Large intestine (tissue), 3 donors: ENCODE data around the gene CUL9. TPM values are rescaled to one million over a fixed set of nuclear protein-coding genes. Genes with fewer than 3 reads are reported as not detected.

Experiments
- DNase-seq, 2 donors: peaks; one replicate each; pipeline versions ENCODE4 v3.0.0 to v3.0.0-alpha.2; 2013
- H3K27ac ChIP-seq: one replicate; pipeline ENCODE4 v1.5.1; 2013; ENCODE audit warnings: low read length
- H3K27me3 ChIP-seq: 2 replicates; pipeline ENCODE4 v1.6.1; 2013; ENCODE audit warnings: low read length; ENCODE audit not compliant: control insufficient read depth, insufficient read depth
- H3K36me3 ChIP-seq: 2 replicates; pipeline ENCODE4 v1.6.1; 2013; ENCODE audit warnings: low read length; ENCODE audit not compliant: control insufficient read depth, insufficient read depth
- H3K4me1 ChIP-seq: one replicate; pipeline ENCODE4 v1.6.1; 2013; ENCODE audit warnings: low read length; ENCODE audit not compliant: control insufficient read depth, insufficient read depth
- H3K4me3 ChIP-seq: one replicate; pipeline ENCODE4 v1.5.1; 2013; ENCODE audit warnings: low read length
- H3K9me3 ChIP-seq: one replicate; pipeline ENCODE4 v1.6.1; 2013; ENCODE audit warnings: mild to moderate bottlenecking, low read depth, low read length, moderate library complexity; ENCODE audit not compliant: control insufficient read depth
- WGBS: methylation state at CpG from one replicate; pipeline ENCODE4 v1.1.5; 2013; ENCODE audit warnings: low lambda C conversion rate; ENCODE audit not compliant: insufficient coverage; 5-methylcytosine and 5-hydroxymethylcytosine counted together
- polyA plus RNA-seq: library from polyadenylated mRNA; unstranded; fragments of 120-200 nt; gene quantifications from one replicate; pipeline ENCODE4 v1.2.1, GENCODE V29; 2013

Gene CUL9
- polyA plus RNA-seq, 1 donor = 42.5 TPM

DNA sequence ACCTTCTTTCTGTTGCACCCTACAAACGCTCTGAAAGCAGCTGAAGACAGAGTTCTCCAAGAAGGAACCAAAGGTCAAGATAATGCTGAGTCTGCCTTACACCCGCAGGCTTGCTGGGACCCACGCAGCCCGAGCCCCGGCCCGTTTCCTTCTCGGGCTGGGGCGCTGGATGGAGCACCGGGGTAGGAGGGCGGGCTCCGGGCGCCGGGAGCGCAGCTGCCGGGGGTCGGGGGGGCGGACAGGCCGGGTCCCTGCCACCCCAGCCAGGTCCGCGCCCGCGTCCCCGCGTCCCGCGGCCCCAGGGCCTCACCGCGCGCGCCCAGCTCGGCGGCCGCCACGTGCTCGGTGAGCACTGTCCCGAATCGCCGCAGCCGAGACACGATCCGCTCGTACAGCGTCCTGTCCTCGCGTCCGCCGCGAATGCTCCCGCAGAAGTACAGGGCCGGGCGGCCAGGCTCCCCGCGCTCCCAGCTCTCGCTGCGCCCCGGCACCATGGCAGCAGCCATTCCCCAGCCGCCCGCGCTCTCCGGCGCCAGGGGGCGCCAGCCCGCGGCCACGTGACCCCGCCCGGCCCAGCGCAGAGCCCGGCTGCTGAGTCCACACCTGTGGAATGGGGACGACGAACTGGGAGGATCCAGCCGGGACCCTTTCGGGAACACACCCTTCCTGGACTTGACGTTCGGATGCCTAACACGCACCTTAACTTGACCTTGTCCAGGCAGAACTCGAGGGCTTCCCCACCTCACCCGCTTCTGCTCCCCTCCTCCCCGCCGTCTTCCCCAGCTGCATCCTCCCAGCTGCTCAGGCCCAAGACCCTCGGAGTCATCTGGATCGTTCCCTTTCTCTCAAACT is 47.2 kb downstream of the CUL9 start, which contains the start of gene DNPH1:
TSS of gene DNPH1 (minus strand) at position 531 of the 852 bp plus-strand sequence. CDS start at position 506, 25 bp downstream.
- H3K9me3 ChIP-seq = no peaks in the 10 kb centered on the region
- H3K4me3 ChIP-seq = peak within 1 kb of the TSS; percentile 41
- peaks cover 16% of the 10 kb centered on the region for H3K36me3 ChIP-seq
- H3K27ac ChIP-seq = peak within 1 kb of the TSS; percentile 47
- no peaks in the 10 kb centered on the region for H3K27me3 ChIP-seq
- WGBS = no CpG with 5 or more reads among the region's 82 CpGs
- peaks cover 2% of the 10 kb centered on the region for H3K4me1 ChIP-seq
- DNase-seq = peak; percentile 67 to 89

DNA sequence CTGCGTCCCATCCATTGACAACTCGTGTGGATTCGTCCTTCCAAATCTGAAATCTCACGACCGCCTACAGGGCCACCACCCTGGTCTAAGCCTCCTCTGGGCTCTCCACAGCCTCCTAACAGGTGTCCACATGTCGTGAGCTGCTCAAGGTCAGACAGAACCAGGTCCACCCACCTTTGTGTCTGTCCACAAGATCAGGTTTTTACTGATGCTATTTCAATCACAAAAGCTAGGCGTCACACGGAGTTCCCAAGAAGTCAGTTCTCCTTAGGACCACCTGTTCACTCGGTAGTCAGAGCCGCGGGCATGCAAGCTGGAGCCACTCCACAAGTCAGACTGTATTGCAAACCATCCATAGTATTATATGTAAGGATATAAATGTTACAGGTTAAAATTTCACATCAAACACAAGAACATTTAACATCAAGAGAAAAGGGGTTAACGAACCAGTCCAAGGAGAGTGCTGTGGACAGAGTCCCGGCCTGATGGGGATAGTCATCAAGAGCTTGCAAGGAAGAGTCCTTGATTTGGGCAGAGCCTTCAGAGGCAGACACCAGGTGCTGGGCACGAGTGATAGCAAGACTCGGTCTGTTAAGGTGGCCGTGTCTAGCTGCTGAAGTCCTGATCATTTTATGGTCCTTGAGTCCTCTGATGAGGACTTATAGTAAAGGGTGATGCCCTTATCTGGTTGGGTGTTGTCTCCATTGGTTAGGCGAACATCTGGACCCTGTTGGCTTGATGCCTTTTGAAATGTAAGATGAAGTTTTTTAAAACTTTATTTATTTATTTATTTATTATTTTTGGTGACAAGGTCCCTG is 48.0 kb downstream of the CUL9 start:
- no peak overlapping the region for H3K27ac ChIP-seq
- no peak overlapping the region for H3K4me3 ChIP-seq
- WGBS = no CpG with 5 or more reads among the region's 17 CpGs
- no peak for DNase-seq
- peaks cover 14% of the 10 kb centered on the region for H3K36me3 ChIP-seq
- no peaks in the 10 kb centered on the region for H3K27me3 ChIP-seq
- H3K9me3 ChIP-seq = no peaks in the 10 kb centered on the region
- H3K4me1 ChIP-seq = peaks cover 2% of the 10 kb centered on the region

DNA sequence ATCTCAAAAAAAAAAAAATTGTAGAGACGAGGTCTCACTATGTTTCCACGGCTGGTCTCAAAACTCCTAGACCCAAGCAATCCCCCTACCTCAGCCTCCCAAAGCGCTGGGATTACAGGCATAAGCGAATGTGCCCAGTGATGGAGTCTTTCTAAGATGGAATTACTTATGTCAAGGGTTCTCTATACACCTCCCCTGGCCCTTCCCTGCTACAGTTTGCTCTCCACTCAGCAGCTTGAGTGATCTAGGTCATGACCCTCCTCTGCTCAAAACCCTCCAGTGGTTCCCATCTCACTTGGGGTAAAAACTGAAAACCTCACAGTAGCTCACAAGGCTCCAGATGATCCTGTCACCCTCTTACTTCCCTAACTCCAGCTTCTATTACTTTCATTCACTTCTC is 49.1 kb downstream of the CUL9 start:
- Histone ChIP-seq H3K4me1 (peaks cover 2% of the 10 kb centered on the region), H3K9me3 (no peaks in the 10 kb centered on the region), H3K4me3 (no peak overlapping the region), H3K27ac (no peak overlapping the region), H3K27me3 (no peaks in the 10 kb centered on the region), H3K36me3 (peaks cover 5% of the 10 kb centered on the region)
- no peak for DNase-seq
- WGBS = no CpG with 5 or more reads among the region's 4 CpGs

DNA sequence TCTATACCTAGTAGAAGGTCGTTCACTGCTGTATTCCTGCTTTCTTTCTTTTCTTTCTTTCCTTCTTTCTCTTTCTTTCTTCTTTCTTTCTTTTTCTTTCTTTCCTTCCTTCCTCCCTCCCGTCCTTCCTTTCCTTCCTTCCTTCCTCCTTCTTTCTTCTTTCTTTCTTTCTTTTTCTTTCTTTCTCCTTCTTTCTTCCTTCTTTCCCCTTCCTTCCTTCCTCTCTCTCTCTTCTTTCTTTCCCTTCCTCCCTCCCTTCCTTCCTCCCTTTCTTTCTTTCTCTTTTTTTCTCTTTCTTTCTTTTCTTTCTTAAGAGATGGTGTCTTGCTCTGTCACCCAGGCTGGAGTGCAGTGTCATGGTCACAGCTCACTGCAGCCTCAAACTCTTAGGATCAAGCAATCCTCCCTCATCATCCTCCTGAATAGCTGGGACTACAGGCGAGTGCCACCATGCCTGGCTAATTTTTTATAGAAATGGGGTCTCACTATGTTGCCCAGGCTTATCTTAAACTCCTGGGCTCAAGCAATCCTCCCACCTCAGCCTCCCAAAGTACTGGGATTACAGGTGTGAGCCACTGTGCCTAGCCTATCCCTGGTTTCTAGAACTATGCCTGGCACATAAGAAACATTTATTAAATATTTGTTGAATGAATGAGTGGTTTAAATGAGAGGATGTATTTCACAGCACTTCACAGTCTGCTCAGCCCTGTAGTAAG is 49.9 kb downstream of the CUL9 start:
- Histone ChIP-seq H3K4me1 (peaks cover 2% of the 10 kb centered on the region), H3K9me3 (no peaks in the 10 kb centered on the region), H3K36me3 (no peaks in the 10 kb centered on the region), H3K27me3 (no peaks in the 10 kb centered on the region), H3K4me3 (no peak overlapping the region), H3K27ac (no peak overlapping the region)
- DNase-seq = no peak
- WGBS = 88% methylated on average over 2 of the region's 3 CpGs

DNA sequence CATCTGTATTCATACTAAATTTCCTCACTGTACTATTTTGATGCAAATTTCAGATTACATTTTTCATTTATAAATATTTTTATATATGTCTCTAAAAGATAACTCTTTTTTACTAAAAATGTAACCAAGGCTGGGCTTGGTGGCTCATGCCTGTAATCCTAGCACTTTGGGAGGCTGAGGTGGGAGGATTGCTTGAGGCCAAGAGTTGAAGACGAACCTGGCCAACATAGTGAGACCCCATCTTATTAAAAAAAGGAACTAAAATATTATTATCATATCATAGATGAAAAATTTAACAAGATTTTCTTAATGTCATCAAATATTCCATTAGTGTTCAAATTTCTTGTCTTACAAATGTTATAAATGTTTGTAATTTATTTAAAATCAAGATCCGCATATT is 53.8 kb downstream of the CUL9 start:
- Histone ChIP-seq H3K36me3 (no peaks in the 10 kb centered on the region), H3K4me1 (no peaks in the 10 kb centered on the region), H3K27me3 (peaks cover 8% of the 10 kb centered on the region), H3K4me3 (no peak overlapping the region), H3K9me3 (no peaks in the 10 kb centered on the region), H3K27ac (no peak overlapping the region)
- 100% methylated on average over 1 of the region's 2 CpGs for WGBS
- DNase-seq = no peak

DNA sequence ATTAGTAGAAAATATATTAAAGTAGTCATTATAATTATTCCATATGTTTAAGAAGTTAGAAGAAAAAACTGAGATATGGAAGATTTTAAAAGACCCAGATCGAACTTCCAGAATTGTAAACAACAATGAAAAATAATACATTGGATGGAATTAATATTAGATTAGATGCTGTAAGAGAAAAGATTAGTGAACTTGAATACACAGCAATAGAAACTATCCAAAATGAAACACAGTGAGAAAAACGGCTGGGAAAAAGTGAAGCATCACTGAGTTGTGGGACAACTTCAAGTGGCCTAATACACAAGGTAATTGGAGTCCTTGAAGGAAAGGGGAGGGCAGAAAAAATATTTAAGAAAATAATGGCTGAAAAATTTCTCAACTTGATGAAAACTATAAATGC is 57.1 kb downstream of the CUL9 start:
- Histone ChIP-seq H3K27me3 (peaks cover 37% of the 10 kb centered on the region), H3K4me3 (no peak overlapping the region), H3K27ac (no peak overlapping the region), H3K4me1 (no peaks in the 10 kb centered on the region), H3K9me3 (no peaks in the 10 kb centered on the region), H3K36me3 (no peaks in the 10 kb centered on the region)
- no peak for DNase-seq
- WGBS = 65% methylated on average over 2 of the region's 2 CpGs

DNA sequence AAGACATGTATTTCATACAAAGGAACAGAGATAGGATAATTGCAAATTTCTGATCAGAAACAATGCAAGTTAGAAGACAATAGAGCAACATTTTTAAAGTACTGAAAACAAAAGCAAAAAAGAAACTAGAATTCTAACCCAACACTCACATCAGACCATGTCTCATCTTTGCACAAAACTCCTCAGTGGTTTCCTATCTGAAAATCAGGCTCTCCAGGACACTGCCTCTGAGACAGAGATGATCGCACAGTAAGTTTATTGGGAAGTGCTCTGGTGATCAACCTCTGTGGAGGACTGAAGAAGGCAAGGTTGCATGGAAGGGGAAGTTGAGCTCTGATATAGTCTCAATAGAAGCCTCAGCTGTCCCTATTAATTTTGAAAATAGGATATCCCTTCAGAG is 59.0 kb downstream of the CUL9 start:
- no peak overlapping the region for H3K4me3 ChIP-seq
- H3K27ac ChIP-seq = no peak overlapping the region
- H3K36me3 ChIP-seq = no peaks in the 10 kb centered on the region
- WGBS = no CpG with 5 or more reads among the region's 1 CpG
- H3K27me3 ChIP-seq = peaks cover 54% of the 10 kb centered on the region
- no peaks in the 10 kb centered on the region for H3K9me3 ChIP-seq
- no peaks in the 10 kb centered on the region for H3K4me1 ChIP-seq
- DNase-seq = no peak

DNA sequence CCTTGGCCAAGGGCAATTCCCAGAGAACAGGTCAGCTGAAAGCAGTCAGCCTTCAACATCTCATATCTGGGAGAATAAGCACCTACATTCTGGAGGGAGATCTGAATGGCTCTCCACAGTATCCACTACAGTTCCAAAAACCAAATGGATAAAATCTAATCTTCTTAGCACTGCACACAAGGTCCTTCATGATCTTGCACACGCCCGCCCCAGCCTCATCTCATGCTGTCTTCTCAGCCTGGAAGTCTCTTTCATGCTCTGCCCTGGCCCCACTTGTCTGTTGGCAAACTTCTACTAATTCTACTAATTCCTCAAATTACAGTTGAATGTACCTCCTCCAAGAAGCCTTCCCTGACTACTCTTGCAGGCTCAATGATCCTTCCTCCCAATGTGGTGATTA is 59.5 kb downstream of the CUL9 start:
- H3K27me3 ChIP-seq = peaks cover 59% of the 10 kb centered on the region
- DNase-seq = no peak
- H3K4me1 ChIP-seq = peaks cover under 1% of the 10 kb centered on the region
- H3K4me3 ChIP-seq = no peak overlapping the region
- no peaks in the 10 kb centered on the region for H3K36me3 ChIP-seq
- WGBS = no CpG with 5 or more reads among the region's 2 CpGs
- H3K9me3 ChIP-seq = no peaks in the 10 kb centered on the region
- no peak overlapping the region for H3K27ac ChIP-seq

DNA sequence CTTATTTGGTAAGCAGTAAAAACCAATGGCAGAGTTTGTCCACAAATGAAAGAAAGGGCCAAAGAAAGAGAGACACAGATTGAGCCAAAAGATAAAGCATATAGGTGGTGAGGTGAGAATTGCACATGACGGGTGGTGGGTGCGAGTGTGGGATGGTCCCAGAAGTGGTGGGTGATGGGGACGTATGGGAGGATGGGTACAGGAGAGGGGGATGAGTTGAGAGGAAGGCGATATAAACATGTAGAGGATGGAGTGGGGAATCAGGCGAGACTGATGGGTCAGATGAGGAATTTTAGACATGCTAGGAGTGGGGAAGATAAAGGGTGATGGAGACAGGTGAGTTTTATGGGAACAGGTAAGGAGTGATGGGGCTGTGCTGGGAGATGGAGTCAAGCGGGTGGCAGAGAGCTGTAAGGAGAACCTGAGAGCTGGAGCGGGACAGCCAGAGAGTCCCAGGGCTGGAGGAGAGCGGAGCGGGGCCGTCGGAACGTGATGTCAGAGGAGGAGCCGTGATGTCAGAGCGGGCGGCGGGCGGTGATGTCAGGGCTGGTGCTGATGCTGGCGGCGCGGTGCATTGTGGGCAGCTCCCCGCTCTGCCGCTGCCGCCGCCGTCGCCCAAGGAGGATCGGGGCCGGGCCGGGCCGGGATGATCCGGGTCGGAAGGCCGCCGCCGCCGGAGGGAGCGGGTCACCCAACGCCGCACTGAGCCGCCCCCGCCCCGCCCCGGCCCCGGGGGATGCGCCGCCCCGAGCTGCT is 61.1 kb downstream of the CUL9 start, which contains the start of gene TTBK1:
TSS of gene TTBK1 (plus strand) at position 574 of the 756 bp plus-strand sequence. CDS start 3,180 bp downstream, outside the sequence.
- no peak for DNase-seq
- Histone ChIP-seq H3K4me3 (peak within 1 kb of the TSS; percentile 10), H3K27me3 (peaks cover 63% of the 10 kb centered on the region), H3K9me3 (no peaks in the 10 kb centered on the region), H3K4me1 (peaks cover 10% of the 10 kb centered on the region), H3K27ac (no peak within 1 kb of the TSS), H3K36me3 (no peaks in the 10 kb centered on the region)
- WGBS = 67% methylated on average over 4 of the region's 47 CpGs
